Upper lobe of left lung (tissue), 6 donors: ENCODE data around the gene NWD2. TPM values are rescaled to one million over a fixed set of nuclear protein-coding genes. Genes with fewer than 3 reads are reported as not detected.

Experiments
- ATAC-seq, 2 donors: fragments of 200-7000 bp; cut with Tn5 transposase; one replicate each; pipeline ENCODE4 v1.9.1; 2022; ENCODE audit warnings: mild to moderate bottlenecking in 2 of 2, moderate library complexity in 2 of 2; ENCODE audit not compliant: low FRiP score in 2 of 2
- DNase-seq, 2 donors: peaks; one replicate each; pipeline ENCODE4 v3.0.0-alpha.2; 2019 to 2020
- H3K27ac ChIP-seq, 4 donors: fragments of 200-600 bp; sonication (generic); one replicate each; pipeline ENCODE4 v1.5.1; 2016 to 2019
- H3K27me3 ChIP-seq, 4 donors: fragments of 200-600 bp; sonication (generic); one replicate each; pipeline ENCODE4 v1.5.1; 2017 to 2019
- H3K36me3 ChIP-seq, 4 donors: fragments of 200-600 bp; sonication (generic); one replicate each; pipeline ENCODE4 v1.5.1; 2016 to 2019
- H3K4me1 ChIP-seq, 4 donors: fragments of 200-600 bp; sonication (generic); one replicate each; pipeline ENCODE4 v1.5.1; 2018 to 2019
- H3K4me3 ChIP-seq, 4 donors: fragments of 200-600 bp; sonication (generic); one replicate each; pipeline ENCODE4 v1.5.1; 2017 to 2019; ENCODE audit warnings: mild to moderate bottlenecking in 2 of 4, moderate library complexity in 1 of 4
- H3K9me3 ChIP-seq, 4 donors: fragments of 200-600 bp; sonication (generic); one replicate each; pipeline ENCODE4 v1.5.1; 2018 to 2019
- CTCF ChIP-seq, 6 experiments: fragments of 450-650 bp in 4 of 6; fragments of 200-600 bp in 2 of 6; sonication (generic) in 2 of 6; IDR thresholded peaks; one replicate each; pipeline ENCODE4 v1.5.1; 2016 to 2019; ENCODE audit warnings: antibody characterized with exemption in 6 of 6
- EP300 ChIP-seq, 4 donors: sonication (generic); formaldehyde crosslinking; IDR thresholded peaks; one replicate each; pipeline ENCODE4 v1.5.1; 2017; ENCODE audit warnings: antibody characterized with exemption in 4 of 4, control low read depth in 2 of 4
- POLR2A ChIP-seq, 4 donors: fragments of 450-650 bp; IDR thresholded peaks; one replicate each; pipeline ENCODE4 v1.5.1; 2016 to 2017; ENCODE audit warnings: antibody characterized with exemption in 4 of 4, mild to moderate bottlenecking in 2 of 4
- POLR2AphosphoS5 ChIP-seq, 2 donors: sonication (generic); formaldehyde crosslinking; IDR thresholded peaks; one replicate each; pipeline ENCODE4 v1.5.1; 2017; ENCODE audit warnings: antibody characterized with exemption in 2 of 2
- WGBS, 2 donors: methylation state at CpG; one replicate each; pipeline ENCODE4 v1.1.5; 2017 to 2018; 5-methylcytosine and 5-hydroxymethylcytosine counted together
- total RNA-seq, 6 donors: library from RNA; depleted of rRNA in 4 of 6; stranded (reverse); fragments of >200 nt in 4 of 6; gene quantifications; one replicate each; pipeline versions ENCODE4 v1.1.0 to v1.2.1, GENCODE V29; 2016 to 2021
- donor health status: DM: no; HTN: no; CAD: no; lungs with moderate emphysema.
- donor health status: DM: no; HTN: yes; CAD: no; lungs with severe emphysema.

The NWD2 gene
- total RNA-seq, 6 donors from 2014 or later = not detected

DNA sequence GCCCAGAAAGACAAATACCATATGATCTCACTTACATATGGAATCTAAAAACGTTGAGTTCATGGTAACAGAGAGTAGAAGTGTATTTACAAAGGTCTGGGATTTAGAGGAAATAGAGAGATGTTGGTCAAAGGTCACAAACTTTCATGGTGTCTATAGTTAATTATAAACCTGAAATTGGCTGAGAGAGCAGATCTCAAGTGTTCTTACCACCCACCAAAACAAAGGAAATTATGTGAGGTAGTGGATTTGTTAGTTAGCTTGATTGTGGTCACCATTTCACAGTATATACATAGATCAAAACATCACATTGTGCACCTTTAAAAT lies 186.8 kb downstream of the NWD2 start:
- WGBS, 2 donors = 5 to 17% methylated on average over 1 of the region's 1 CpG
- Histone ChIP-seq H3K36me3 (no peaks in the 10 kb centered on the region), H3K27ac (no peak overlapping the region), H3K4me1 (no peaks in the 10 kb centered on the region), H3K9me3 (no peaks in the 10 kb centered on the region), H3K4me3 (no peak overlapping the region), H3K27me3 (no peaks in the 10 kb centered on the region)
- TF ChIP-seq POLR2A (IDR thresholded peaks at IDR 0.05) (no peak), EP300 (IDR thresholded peaks at IDR 0.05) (no peak), CTCF (IDR thresholded peaks at IDR 0.05) (no peak), POLR2AphosphoS5 (IDR thresholded peaks at IDR 0.05) (no peak)
- DNase-seq = no peak
- ATAC-seq = no peak

DNA sequence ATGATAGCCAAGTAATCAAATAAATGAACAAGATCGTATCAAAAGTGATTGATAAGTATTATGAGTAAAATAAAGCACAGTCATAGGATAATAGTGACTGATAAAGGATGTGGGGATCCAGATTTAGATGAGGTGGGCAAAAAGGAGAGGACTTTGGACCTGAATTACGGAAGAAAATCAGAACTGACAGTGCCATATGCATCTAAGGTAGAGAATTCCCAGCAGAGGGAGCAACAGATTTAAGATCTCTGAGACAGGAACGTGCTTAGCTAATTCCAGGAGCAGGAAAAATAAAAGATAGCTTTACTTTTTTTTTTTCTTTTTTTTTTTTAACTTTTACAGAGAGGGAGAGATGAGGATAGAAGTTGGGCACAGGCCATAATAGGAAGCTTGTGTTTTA lies 189.9 kb downstream of the NWD2 start:
- TF ChIP-seq CTCF (IDR thresholded peaks at IDR 0.05) = no peak
- TF ChIP-seq POLR2AphosphoS5 (IDR thresholded peaks at IDR 0.05) = no peak
- TF ChIP-seq POLR2A (IDR thresholded peaks at IDR 0.05) = no peak
- no peak for TF ChIP-seq EP300 (IDR thresholded peaks at IDR 0.05)
- Histone ChIP-seq H3K9me3 (no peaks in the 10 kb centered on the region), H3K4me3 (no peak overlapping the region), H3K36me3 (no peaks in the 10 kb centered on the region), H3K27me3 (no peaks in the 10 kb centered on the region), H3K4me1 (no peaks in the 10 kb centered on the region), H3K27ac (no peak overlapping the region)
- ATAC-seq (no peak), DNase-seq (no peak)
- WGBS, 2 donors = 63 to 70% methylated on average over 3 of the region's 3 CpGs

- no peaks in the 10 kb centered on the region for H3K27me3 ChIP-seq
- no peak for DNase-seq
- no peaks in the 10 kb centered on the region for H3K4me1 ChIP-seq
- 93 to 97% methylated on average over 1 of the region's 1 CpG for WGBS, 2 donors
- no peaks in the 10 kb centered on the region for H3K36me3 ChIP-seq
- no peak overlapping the region for H3K4me3 ChIP-seq
- no peak for ATAC-seq
- no peaks in the 10 kb centered on the region for H3K9me3 ChIP-seq
- TF ChIP-seq EP300 (IDR thresholded peaks at IDR 0.05) (no peak), POLR2A (IDR thresholded peaks at IDR 0.05) (no peak), POLR2AphosphoS5 (IDR thresholded peaks at IDR 0.05) (no peak), CTCF (IDR thresholded peaks at IDR 0.05) (no peak)
- H3K27ac ChIP-seq = no peak overlapping the region
Measured at GRCh38 chr4:37436546-37436945, 192.0 kb downstream of the NWD2 start.

- no peaks in the 10 kb centered on the region for H3K27me3 ChIP-seq
- H3K27ac ChIP-seq = no peak overlapping the region
- ATAC-seq (no peak), DNase-seq (no peak)
- WGBS, 2 donors = 74 to 82% methylated on average over 4 of the region's 4 CpGs
- no peak for TF ChIP-seq CTCF (IDR thresholded peaks at IDR 0.05)
- TF ChIP-seq POLR2A (IDR thresholded peaks at IDR 0.05) = no peak
- TF ChIP-seq POLR2AphosphoS5 (IDR thresholded peaks at IDR 0.05) = no peak
- no peak for TF ChIP-seq EP300 (IDR thresholded peaks at IDR 0.05)
- no peaks in the 10 kb centered on the region for H3K36me3 ChIP-seq
- H3K9me3 ChIP-seq = no peaks in the 10 kb centered on the region
- H3K4me1 ChIP-seq = no peaks in the 10 kb centered on the region
- no peak overlapping the region for H3K4me3 ChIP-seq
Measured at GRCh38 chr4:37437163-37437562, 192.6 kb downstream of the NWD2 start.

GRCh38 chr4:37438564-37439279 lies 194.2 kb downstream of the NWD2 start:
- TF ChIP-seq POLR2A (IDR thresholded peaks at IDR 0.05) (no peak), POLR2AphosphoS5 (IDR thresholded peaks at IDR 0.05) (no peak), EP300 (IDR thresholded peaks at IDR 0.05) (no peak), CTCF (IDR thresholded peaks at IDR 0.05) (no peak)
- Histone ChIP-seq H3K4me3 (no peak overlapping the region), H3K27ac (no peak overlapping the region), H3K36me3 (no peaks in the 10 kb centered on the region), H3K4me1 (no peaks in the 10 kb centered on the region), H3K27me3 (no peaks in the 10 kb centered on the region), H3K9me3 (no peaks in the 10 kb centered on the region)
- WGBS, 2 donors = 79 to 82% methylated on average over 8 of the region's 8 CpGs
- DNase-seq (no peak), ATAC-seq (no peak)
